HG03135 (cell line): Measurements from ENCODE around the gene C1QTNF8.

Experiments
- ATAC-seq: cut with Tn5 transposase; IDR thresholded peaks from one replicate; pipeline ENCODE4 v1.9.1; 2021; ENCODE audit warnings: mild to moderate bottlenecking, moderate library complexity; ENCODE audit not compliant: unreplicated experiment

Gene C1QTNF8

DNA sequence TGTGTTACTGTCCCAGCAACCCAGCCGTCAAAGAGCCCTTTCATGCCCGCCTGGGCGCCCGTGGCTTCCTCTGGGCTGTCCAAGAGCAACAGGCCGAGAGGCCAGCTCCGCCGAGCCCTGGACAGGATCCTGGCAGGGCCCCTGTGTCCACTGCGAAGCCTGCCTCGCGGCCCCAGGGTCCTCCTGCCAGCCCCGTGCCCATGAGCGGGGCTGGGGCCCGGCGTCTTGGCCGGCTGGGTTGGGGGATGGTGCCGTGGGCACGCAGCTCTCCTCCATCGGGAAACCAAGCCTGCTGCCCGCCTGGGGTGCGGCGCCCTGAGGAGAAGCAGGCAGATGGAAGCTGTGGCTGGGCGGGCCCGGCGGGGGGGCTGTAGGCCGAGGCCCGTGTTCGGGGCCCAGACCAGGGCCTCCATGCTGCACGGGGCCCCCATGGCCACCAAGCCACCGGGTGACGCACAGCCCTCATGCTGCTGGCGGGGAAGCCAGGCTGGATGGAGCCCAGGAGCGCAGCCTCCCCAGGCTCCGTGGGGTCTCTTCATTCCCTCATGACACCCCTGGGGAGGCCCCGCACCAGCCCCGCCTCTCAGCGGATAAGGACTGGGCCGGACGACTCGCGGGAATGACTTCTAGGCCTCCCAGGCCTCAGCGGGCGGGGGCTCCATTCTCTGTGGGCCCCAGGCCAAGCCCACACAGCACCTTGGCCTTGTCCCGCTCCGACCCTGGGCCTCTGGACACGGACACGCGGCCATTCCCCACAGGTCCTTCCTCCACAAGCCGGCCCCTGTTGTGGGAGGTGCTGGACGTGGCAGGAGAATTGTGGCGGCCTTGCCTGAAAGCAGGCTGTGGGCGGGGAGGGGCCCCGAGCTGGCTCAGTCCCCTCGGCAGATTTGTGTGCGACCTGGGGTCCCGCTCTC, at the start of gene C1QTNF8:
Gene C1QTNF8 (minus strand): TSS at position 76 of the 914 bp plus-strand sequence. CDS start 1,322 bp downstream, outside the sequence.
- no peak for ATAC-seq

- no peak for ATAC-seq
These were observed 49.5 kb upstream of the C1QTNF8 start for GRCh38 chr16:1145383-1146100.

DNA sequence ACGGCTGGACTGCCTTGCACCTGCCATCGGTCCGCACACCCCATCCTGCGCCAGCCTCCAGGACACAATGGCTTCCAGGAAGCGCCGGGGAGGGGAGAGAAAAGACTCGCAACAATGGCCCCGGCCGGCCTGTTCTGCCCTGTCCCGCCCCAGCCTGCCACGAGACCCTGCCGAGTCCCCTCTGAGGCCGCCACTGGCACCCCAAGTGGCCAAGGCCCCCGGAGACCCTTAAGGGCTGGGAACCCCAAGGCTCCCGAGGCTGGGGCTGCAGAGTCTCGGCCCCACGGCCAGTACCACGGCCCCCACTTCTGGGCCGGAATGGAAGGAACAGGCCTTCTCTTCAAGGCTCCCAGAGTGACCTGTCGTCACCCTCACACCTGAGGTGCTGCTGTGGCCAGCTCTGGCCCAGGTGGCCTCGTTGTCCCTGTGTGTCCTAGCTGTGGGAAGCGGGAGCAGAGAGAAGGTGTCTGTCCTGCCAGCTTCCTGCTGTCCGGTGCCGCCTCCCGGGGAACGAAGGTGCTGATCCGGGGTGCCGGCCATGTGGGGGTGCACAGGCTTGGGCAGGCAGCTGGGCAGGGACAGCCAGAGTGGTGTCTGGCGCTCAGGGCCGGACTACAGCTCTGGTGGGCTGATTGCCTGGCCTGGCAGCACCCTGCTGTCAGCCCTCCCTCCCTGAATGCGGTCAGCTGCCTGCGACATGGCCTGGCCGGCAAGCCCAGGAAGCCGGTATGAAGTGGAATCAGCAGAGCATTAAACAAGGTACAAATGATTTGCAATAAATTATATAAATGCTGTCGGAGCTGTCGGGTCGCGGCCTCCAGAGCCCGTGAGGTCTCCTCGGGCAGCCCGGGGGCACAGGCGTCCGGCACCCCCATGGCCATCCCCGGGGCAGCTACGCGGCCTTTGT, 48.7 kb upstream of the C1QTNF8 start:
- ATAC-seq: no peak

DNA sequence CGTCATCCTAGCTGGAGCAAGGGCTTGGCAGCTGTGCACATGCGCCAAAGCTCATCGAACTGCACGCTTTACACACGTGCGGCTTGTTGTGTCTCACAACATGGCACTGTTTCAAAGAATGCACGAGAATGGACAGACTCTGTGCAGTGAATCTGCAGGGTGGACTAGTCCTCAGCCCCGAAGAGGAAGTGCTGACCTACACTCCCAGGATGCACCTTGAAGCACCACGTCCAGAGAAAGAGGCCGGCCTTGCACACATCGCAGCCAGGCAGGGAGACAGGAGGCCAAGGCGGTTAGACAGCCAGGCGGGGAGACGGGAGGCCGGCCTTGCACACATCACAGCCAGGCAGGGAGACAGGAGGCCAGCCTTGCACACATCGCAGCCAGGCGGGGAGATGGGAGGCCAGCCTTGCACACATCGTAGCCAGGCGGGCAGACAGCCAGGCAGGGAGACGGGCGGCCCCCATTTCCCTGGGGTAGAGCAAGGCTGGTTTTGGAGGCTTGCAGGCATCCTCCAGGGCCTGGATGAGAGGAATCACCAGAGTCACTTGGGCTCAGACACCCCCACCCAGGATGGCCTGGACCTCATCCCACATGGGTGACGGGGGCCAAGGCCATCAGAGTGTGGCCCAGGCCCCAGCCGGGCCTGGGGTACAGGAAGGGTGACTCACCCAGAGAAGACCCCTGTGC, 47.9 kb upstream of the C1QTNF8 start:
- no peak for ATAC-seq

DNA sequence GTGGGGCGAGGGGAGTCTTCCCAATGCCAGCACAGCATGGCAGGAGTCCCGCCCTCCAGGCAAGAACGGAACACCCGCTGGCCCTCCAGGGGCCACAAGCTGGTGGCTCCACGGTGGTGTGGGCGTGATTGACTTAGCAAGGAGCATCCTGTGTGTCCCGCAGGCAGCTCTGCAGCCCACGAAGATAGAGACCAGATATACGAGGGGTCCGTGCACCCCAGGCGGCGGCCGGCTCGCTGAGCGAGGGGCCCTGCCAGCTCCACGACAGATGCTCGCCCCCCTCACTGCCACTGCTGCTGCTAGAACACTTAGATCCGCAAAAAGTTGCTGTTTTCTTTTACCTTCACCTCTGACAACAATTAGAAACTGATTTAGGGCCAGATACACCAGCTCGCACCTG, 46.9 kb upstream of the C1QTNF8 start:
- no peak for ATAC-seq

- no peak for ATAC-seq
These were observed 45.7 kb upstream of the C1QTNF8 start for GRCh38 chr16:1141716-1142115.

DNA sequence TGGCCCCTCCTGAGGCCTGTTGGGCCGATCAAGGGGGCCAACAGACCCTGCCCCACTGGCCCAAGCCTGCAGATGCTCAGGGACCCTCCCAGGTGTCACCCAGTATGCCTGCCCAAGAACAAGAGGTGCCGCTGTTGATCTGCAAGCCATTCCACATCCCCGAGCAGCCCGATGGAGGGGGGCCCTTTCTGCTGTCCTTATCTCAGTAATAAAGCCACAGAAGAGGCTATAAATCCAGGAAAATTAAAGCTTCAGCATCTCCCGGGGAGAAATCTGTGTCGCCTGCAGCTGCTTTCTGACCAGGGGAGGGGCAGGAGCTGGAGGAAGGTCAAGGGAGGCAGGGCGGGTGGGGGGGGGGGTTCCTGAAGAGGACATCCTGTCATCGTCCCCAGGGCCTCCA, 45.1 kb upstream of the C1QTNF8 start:
- no peak for ATAC-seq

DNA sequence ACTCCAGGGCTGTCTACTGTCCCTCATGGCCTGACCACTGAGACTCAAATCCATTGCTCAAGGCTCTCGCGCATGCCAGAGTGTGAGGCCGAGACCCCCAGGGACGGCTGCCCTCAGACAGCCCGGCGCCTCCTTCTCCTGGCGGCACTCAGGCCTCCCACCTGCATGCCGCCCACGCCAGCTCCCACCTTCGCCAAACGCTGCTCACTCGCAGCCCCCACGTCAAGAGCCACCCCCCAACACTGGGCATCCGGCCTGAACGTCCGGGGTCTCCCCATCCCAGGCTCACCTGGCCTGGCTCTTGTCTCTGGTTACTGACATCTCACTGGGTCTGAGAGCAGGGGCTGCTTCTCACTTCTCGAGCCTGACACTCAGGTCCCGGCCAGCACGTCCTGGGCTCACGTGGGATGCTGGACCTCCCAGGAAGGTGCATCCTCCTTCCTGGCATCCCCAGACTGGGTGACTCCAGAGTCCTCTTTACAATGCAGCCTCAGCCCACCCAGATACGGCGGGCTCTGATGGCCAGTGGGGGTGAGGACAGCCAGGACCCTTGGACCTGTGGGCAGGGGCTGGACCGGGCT, 44.6 kb upstream of the C1QTNF8 start:
- ATAC-seq: no peak

GRCh38 chr16:1137604-1138003, 41.6 kb upstream of the C1QTNF8 start:
- no peak for ATAC-seq

- ATAC-seq: no peak
These were observed 39.4 kb upstream of the C1QTNF8 start for GRCh38 chr16:1135459-1135825.

DNA sequence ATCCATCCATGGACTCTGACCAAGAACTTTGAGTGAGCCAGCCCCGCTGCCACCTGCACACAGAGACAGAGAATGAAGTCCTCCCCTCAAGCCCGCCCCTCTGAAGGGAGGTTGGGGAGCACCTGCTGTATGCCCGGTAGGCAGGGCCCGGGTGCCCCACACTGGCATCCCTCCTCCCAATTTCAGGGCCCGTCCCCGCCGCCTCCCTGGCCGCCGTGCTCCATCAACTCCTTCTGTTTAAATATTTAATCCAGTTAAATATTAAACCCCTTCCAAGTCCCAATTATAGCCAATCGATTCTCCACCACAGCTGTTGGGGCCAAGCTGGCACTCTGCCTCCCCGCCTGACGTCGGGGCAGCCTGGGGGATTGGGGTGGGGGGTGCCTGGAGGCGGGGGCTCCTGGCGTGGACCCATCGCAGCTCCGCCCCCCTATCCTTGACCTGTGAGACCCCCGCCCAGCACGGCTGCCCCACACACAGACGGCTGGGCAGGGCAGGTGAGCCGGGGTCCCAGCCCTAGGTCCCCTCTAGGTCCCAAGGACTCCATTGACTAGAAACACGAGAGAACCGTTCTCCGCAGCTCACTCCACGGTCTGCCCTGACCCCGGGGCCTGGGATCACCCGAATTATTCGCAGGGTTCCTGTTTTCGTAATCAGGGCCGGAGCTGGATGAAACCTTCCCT, 38.9 kb upstream of the C1QTNF8 start:
- ATAC-seq: no peak

- ATAC-seq: no peak
These were observed 37.9 kb upstream of the C1QTNF8 start for GRCh38 chr16:1133810-1134520.

- no peak for ATAC-seq
These were observed 37.2 kb upstream of the C1QTNF8 start for GRCh38 chr16:1133271-1133670.

DNA sequence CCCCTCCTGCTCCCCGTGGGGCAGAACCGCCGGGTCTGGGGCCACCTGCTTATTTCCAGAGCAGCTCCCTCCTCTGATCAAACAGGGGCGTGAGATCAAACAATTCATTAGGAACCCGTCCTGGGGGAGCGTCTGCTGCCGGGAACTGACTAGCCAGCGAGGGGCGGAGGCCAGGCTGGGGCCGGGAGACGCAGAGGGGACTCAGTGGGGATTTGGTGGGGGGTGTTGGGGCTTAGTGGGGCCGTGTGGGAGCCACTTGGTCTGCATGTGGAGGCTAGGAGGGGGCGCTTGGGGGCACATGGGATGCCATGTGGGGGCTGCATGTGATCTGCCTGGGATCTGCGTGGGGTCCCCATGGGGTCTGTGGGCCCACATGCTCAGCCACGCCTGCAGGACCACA, 36.4 kb upstream of the C1QTNF8 start:
- ATAC-seq: no peak

- ATAC-seq: no peak
These were observed 35.4 kb upstream of the C1QTNF8 start for GRCh38 chr16:1131378-1131994.

DNA sequence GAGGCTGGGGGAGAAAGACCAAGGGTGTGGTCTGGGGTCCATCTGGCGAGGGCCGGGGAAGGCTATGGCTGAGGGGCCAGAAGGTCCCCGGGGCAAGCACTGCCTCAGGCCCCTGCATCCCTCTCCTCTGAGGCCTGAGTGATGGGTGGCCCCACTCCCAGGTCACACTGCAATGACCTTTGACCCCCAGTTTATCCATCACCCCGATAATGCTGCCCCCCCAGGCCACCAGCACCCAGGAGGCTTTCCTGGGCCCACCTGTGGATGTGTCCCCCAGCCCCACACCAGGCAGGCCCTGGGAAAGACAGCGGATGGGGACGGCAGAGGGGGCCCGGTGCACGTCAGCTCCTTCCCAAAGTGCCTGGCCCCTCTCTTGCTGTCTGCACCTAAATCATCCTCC, 34.3 kb upstream of the C1QTNF8 start:
- ATAC-seq: no peak

- ATAC-seq: no peak
These were observed 33.3 kb upstream of the C1QTNF8 start for GRCh38 chr16:1129106-1129960.
